ENCODE measurements around the gene DCDC2C.

- TF ChIP-seq, protein P1, sequence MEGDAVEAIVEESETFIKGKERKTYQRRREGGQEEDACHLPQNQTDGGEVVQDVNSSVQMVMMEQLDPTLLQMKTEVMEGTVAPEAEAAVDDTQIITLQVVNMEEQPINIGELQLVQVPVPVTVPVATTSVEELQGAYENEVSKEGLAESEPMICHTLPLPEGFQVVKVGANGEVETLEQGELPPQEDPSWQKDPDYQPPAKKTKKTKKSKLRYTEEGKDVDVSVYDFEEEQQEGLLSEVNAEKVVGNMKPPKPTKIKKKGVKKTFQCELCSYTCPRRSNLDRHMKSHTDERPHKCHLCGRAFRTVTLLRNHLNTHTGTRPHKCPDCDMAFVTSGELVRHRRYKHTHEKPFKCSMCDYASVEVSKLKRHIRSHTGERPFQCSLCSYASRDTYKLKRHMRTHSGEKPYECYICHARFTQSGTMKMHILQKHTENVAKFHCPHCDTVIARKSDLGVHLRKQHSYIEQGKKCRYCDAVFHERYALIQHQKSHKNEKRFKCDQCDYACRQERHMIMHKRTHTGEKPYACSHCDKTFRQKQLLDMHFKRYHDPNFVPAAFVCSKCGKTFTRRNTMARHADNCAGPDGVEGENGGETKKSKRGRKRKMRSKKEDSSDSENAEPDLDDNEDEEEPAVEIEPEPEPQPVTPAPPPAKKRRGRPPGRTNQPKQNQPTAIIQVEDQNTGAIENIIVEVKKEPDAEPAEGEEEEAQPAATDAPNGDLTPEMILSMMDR (IDR thresholded peaks at IDR 0.05; ENCODE audit: low read length): no peak
- TF ChIP-seq EZH2 (IDR thresholded peaks at IDR 0.05; ENCODE audit: borderline replicate concordance, low read length): no peak
These were observed 82.0 kb downstream of the DCDC2C start for GRCh38 chr2:3785220-3785889.
